HG03469 (cell line): ENCODE measurements around the gene FOXC2.
"Not testable (repeated sequence)": the region's sequence is repeated elsewhere in the genome, so short reads cannot be mapped to it uniquely, and the experiment has no call there.

Experiments
- ATAC-seq: cut with Tn5 transposase; IDR thresholded peaks from one replicate; pipeline ENCODE4 v1.9.1; 2021; ENCODE audit warnings: mild to moderate bottlenecking, moderate library complexity, moderate number of reproducible peaks; ENCODE audit not compliant: unreplicated experiment

Gene FOXC2

DNA sequence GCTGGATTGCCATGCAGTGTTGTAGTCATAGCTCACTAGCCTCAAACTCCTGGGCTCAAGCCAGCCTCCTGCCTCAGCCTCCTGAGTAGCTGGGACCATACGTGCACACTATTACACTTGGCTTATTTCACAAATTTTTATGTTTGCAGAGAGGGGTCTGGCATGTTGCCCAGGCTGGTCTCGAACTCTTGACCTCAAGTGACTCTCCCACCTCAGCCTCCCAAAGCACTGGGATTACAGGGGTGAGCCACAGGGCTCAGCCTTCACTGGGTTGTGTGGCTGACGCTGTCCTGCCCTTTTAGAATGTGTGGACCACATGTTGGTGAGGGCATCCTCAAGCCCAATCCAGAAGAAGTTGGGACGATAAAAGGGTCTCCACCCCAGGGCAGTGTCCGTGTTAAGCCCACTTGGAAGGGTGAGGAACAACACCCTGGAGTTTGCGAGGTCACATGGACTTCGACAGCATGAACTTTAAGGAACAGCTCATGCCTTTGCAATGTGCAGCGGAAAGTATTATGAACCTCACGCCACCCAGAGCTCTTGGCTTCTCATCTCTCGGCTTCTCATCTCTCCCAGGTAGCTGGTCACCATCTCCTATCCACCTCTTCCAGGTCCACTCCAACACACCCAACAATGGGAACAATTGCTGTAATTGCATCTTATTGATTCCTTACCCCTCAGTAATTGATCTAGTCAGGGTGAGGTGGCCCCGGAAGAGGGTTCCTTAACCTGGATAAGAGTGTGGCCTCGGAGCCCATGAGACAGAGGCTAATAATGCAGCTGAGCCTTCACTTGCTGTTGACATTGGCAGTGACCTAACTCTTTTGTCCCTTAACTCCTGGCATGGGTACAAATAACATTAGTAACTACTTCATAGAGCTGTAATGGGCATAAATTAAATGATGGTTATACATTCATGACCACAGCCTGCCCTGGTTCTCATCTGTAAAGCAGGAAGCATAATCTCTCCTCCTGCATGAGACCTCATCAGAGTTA is 18.4 kb downstream of the FOXC2 start:
- no peak for ATAC-seq

DNA sequence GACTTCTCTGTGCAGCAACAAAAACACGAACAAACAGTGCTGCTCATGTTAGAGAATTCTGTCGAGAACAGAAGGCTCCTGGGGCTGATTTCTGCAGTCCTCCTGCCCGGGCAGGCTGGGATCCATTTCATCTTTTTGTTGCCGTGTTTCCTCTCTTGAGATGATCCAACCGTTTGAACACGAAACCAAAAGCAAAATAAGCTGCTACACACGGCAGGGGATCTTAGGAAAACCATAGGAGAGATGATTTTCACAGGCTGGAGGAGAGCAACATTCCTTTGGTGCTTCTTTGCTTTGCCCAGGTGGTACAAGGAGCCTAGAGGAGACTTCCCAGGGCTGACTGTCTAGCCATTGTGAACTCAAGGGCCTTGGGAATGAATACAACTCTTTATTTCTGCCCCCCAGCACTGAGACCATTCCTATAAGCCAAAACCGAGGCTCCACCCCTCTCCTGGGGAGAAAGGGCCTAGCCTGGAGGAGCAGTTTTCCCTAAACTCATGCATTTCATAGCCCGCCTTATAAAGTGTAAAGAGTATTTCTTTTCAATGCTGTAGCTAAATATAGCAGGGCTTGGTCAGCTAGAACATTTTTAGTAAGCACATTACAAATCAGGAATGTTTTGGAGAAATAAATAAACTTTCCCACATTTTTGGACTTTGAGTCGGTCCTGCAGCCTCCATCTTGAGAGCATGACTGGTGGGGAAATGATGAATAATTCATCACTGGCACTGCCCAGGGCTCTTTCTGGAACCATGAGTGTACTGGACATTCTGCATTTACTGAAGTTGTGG is 19.4 kb downstream of the FOXC2 start:
- ATAC-seq = no peak

DNA sequence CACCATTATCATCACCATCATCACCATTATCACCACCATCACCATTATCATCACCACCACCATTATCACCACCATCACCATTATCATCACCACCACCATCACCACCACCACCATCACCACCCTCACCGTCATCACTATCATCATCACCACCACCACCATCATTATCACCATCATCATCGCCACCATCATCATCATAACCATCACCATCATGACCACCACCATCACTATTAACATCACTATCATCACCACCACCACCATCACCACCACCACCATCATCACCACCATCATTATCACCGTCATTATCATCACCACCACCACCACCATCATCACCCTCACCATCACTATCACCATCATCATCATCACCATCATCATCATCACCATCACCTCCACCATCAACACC is 20.9 kb downstream of the FOXC2 start:
- ATAC-seq = no peak

DNA sequence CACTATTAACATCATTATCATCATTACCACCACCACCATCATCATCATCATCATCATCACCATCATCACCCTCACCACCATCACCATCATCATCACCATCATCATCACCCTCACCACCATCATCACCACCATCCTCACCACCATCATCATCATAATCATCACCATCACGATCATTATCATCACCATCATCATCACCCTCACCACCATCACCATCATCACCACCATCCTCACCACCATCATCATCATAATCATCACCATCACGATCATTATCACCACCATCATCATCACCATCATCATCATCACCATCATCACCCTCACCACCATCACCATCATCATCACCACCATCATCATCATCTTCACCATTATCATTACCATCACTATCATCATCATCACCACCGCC is 21.3 kb downstream of the FOXC2 start:
- ATAC-seq = not testable (repeated sequence)

DNA sequence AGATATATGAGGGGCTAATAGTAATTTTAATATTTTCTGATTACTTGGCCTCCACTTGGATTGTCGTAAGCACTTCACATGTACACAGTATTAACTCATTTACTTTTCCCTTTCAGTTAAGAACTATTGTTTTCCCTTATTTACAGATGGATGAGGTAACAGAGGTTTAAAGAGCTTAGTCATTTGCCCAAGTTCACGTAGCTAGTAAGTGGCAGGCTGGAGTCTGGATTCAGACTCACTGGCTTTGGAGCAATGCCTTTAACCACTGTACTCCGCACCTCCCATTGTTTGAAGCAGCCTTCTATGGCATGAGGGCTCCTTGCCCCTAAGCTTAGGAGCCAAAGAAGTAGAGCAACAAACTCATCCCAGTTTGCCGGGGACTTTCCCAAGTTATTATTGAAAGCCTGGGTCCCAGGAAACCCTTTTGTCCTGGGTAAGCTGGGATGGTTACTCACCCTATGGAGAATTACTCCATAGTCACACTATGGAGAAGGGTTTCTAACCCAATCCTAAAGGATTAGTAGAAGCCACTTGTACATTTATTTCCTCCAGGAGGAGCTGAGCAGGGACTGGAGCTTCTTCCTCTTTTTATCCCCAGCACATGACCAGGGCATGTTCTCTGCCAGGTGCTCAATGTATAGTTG is 24.0 kb downstream of the FOXC2 start:
- no peak for ATAC-seq

DNA sequence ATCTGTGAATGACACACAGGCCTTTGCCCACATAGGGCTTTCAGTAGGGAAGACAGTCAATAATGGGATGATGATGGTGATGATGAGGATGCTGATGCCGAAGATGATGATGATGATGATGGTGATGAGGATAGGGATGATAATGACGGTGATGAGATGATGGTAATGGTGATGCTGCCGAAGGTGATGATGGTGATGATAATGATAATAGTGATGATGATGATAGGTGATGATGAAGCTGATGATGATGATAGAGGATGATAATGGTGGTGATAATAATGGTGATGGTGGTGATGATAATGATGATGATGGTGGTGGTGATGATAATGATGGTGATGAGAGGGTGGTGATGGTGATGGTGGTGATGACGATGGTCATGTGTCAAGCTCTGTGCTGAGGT is 24.6 kb downstream of the FOXC2 start:
- no peak for ATAC-seq

DNA sequence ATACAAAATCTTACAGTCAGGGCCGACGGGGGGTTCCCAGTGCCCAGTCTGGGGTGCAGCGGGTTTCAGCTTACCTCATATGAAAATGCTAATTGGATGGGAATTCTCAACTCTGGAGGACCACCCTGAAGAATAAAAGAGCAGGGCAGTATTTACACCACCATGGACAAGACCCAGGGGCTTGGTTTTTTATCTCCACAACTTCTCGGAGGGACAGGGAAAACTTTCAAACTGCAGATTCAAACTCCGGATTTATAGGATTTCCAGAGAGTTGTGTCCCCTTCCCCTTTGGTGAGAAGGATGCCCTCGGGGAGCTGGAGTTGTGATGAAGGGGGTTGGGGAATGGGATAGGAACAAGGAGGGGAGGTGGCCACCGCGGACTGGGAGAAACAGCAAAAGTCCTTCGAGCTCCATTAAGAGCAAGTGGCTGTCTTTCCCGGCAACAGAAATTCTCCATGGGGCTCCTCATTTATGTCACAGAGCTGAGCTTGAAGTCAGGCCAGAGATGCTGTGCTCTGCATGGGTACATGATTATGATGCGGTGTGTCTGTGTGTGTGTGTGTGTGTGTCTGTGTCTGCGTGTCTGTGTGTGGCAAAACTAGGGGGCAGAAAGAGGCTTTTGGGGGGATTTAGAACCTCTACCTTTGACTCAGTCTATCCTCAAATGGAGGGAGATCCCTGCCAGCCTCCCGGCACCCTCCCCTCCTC is 27.4 kb downstream of the FOXC2 start:
- ATAC-seq = no peak

DNA sequence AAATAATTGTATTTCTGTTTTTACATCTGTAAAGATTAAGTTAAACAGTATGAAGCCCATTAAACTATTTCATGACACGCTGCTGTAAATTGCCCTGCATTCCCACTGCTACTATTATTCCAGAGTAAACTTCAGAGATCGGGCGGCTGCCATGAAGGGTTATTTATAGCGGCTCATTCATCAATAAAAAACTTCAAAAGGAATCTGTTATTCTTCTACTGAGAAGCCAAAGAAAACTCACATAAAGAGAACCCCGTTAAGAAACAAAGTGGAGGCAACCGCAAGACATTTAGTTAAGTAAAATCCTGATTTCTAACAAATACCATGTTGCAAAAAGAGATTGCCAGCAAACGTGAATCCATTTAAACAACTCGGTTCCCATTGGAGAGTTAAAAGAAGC is 28.1 kb downstream of the FOXC2 start:
- no peak for ATAC-seq

DNA sequence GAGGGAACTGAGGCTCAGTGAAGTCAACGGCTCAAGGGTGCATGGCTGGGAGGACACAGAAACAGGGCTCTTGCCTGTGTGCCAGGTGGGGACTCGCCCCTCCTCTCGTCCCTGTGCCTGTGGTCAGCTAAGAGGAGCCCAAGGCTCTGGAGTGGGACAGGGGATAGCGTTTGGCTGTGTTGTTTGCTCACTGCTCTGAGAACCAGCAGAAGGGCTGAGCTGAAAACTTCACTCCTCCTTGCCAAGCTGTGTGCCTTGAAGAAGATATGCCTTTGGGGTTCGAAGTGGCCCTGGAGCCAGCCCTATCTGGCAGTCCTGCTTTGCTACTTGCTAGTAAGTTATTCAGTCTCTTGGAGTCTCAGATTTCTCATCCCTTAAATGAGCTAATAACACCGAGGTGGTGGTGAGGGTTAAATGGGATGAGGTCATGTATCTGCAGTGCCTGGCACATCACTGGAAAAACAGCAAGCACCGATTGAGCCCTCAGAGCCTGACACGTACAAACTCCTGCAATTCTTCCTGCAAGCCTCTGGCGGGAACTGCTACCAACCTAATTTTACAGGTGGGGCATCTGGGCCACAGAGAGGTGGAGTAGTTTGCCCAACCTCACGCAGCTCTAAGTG is 29.5 kb downstream of the FOXC2 start:
- ATAC-seq = no peak

DNA sequence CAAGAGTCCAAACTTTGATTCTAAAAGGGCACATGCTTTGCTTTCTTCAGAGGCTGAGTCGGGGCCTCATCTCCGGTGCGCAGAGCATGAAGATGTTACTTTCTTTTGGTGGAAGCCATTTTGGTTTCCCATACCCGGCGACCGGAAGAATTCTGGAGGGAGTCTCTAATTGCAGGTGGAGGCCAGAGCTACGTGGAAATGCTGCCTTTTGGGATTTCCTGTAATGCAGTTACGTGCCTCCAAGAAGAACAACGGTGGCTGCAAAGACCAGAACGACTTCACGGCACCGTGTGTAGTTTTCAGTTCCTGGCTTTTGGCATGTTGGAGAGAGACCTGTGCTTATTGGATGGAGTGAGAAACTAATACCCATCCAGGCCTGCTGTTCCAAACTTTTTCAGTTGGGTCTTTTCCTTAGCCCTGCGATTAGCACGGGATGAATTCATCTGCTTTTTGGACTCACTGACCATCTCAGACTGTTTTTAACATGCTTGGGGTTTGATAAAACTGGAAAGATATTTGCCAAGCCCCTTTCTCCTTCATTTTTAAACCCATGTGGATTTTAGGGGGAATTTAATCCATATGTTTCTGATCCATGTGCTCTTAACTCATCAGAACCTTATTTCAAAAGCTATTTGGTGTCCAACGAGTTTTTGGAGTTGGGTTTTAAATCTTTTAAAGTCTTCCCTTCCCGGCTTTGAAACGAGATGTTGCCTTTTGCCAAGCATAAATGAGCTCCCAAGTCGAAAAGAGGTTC is 30.7 kb downstream of the FOXC2 start:
- ATAC-seq = no peak

DNA sequence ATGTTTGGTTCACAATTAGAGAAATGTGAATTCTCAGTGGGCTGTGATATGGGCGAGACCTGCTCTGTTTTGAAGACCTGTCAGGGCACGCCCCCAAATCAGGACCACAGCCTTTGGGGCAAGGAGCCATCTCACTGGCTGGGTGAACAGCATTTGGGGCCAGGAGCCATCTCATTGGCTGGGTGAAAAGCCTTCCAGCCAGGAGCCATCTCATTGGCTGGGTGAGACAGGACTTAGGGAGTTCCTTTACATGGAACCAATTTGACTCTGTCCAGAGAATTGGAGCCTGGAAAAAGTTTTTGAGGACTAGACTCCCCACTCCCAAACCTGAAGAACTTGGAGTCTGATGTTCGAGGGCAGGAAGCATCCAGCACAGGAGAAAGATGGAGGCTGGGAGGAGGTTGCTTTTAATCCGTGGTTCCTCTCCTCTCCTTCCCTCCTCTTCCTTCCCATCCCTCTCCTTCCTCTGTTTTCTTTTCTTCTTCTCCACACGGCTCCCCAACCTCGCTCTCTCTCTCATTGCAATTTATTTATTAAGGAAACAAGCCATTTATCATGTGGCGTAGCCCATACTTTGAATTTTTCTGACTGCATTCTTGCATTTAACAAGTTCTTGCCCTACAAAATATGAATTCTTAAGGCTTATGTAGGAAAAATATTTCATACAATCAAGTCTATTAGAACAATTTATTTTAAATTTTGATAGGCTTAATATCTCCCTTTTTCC is 31.4 kb downstream of the FOXC2 start:
- no peak for ATAC-seq

DNA sequence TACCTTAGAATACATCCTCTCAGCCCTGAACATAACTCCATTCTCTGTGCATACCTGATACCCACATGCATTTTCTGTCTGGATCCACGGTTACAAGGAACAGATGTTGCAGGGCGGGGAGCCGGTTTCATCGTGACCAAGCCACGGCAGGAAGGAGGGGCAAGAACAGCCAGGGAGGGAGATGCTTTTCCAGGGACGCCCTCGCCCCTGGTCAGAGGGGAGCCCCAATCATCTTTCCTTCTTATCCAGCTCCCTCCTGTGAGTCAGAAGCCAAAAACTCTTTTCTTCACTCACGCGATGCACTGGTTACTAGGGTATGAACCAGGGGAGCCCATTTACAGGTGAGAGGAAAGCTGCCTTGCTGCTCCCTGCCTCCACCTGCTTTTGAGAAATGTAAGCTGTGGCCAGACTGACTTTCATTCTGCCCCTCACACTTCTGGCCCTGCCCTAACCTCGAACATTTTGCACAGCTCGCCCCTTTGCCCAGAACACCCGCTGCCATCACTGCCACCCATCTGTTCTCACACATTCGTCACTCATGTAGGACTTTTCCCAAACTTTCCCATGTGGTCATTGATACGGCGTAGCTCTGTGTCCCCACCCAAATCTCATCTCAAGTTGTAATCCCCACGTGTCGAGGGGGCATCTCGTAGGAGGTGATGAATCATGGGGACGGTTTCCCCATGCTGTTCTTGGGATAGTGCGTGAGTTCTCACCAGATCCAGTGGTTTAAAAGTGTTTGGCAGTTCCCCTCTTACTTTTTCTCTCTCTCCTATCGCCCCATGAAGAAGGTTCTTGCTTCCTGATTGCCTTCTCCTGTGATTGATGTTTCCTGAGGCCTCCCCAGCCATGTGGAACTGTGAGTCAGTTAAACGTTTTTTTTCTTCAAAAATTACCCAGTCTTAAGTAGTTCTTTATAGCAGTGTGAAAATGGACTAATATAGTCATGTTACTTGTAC is 32.3 kb downstream of the FOXC2 start:
- no peak for ATAC-seq

DNA sequence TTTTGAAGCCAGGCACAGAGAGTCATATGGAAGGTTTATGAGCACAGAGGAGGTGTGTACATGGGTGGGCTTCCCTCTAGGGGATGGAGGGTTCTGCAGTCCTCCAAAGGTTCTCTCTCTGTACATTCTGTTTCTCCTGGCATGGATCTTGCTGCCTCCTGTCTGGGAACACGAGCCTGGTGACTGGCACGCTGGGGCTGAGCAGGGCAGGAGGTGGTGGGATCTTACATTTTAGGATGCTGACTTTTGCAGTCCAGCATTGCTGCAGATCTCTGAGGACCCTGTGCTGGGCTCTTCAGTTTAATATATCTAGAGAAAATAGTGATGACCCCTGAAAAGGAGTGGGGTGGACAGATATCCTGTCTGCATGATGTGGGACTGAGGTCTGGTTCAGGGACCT is 34.7 kb downstream of the FOXC2 start:
- no peak for ATAC-seq

DNA sequence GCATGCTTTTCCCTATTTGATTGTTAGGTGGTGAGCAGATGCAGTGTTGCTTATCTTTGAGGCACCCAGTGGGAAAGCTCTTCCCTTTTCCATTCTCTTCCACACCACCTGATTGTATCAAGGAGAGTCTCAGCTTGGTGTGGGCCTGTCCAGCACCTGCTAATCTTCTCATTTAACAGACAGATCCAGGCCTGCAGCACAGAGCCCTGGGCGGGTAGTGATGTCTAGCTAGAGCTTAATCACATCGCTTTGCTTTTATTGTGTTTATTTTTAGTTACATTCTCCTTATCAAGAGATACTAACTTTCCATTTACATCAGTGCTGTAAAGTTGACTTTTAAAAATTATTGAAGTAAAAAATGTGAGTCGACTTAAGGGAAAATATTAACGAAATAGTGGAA is 35.9 kb downstream of the FOXC2 start:
- ATAC-seq = no peak

DNA sequence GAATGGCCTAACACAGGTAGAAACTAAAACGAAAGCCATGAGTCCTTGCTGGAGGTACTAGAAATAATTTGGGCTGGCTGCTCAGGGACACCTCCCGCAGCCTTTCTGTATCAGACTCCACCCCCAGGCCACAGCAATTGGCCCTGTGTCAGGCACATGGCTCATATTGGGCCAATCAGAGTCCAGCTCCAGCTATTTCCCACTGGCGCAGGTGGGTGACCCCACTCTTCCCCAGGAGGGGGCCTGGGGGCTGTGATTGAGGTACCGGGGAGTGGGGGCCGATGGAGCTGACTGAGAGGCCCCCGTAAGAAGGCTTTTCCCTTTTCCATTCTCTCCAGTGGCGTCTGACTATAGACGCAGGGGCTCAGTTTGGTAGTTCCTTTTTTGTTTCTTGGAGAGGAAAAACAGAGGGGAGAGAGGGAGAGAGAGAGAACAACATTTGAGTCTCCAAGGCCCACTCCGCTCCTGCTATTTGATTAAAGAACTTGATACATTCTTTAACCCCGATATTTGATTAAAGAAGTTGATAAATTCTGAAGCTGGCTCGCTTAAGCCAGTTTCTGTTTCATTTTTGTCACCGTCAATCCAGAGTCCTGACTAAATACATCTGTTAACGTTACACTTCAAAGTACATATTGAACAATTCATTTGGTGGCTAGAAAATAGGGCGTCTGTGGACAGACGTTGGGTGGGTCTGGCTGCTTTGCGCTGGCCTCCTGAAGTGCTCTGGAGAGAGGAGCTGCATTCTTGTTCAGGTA is 38.0 kb downstream of the FOXC2 start:
- no peak for ATAC-seq

DNA sequence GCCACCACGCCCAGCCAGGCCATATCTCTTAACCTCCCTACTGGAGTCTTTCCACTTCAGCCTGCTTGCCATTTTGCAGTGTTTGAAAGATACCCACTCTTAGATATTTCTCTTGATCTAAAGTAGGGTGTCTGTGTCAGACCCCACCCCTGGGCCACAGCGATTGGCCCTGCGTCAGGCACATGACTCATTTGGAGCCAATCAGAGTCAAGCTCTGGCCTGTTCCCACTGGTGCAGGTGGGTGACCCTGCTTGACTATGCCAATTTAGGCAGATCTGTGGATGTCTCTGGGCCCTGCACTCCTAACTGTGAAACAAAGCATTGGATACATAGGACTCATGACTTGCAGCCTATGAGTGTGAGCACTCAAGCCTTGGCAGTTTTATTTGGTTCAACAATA is 39.3 kb downstream of the FOXC2 start:
- no peak for ATAC-seq

DNA sequence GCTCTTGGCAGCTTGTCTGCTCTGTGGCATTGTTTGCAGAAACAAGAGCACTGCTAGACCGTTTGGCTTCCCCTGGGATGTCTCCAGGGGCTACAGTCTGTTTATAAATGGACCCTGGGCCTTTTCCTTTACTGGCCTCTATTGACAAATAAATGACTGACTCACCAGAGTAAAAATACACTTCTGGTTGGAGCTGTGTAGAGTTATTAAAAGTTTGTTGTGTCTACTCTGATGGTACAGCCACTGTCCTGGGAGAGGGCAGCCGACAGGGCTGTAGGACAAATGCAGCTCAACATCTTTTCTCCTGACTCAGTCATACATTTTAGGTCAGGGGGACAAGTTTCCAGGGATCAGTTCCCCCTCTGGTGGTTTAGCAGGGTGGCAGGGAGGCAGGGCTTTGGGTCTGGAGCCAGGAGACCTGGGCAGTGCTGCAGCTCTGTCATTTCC is 41.7 kb downstream of the FOXC2 start:
- no peak for ATAC-seq
